Neuronal stem cell (in vitro differentiated cells): ENCODE results near the gene MACROD2.

Experiments used
- DNase-seq: peaks from one replicate; pipeline ENCODE4 v3.0.0-alpha.2; 2013; ENCODE audit warnings: low spot score
- H2AFZ ChIP-seq: one replicate; pipeline ENCODE4 v1.6.1; 2013; ENCODE audit warnings: mild to moderate bottlenecking, low read length, inconsistent platforms
- H2AK5ac ChIP-seq: 2 replicates; pipeline ENCODE4 v1.6.1; 2013; ENCODE audit warnings: low read depth, mild to moderate bottlenecking, inconsistent platforms, low read length, moderate library complexity, mixed read lengths
- H2BK120ac ChIP-seq: 2 replicates; pipeline ENCODE4 v1.6.1; 2013; ENCODE audit warnings: low read depth, mild to moderate bottlenecking, inconsistent platforms, low read length, moderate library complexity, mixed read lengths
- H2BK12ac ChIP-seq: one replicate; pipeline ENCODE4 v1.6.1; 2013; ENCODE audit warnings: low read length, inconsistent platforms
- H2BK15ac ChIP-seq: 2 replicates; pipeline ENCODE4 v1.6.1; 2013; ENCODE audit warnings: mild to moderate bottlenecking, low read length, inconsistent platforms, mixed read lengths
- H2BK5ac ChIP-seq: one replicate; pipeline ENCODE4 v1.6.1; 2013; ENCODE audit warnings: inconsistent platforms, mild to moderate bottlenecking, low read length, moderate library complexity
- H3K14ac ChIP-seq: one replicate; pipeline ENCODE4 v1.6.1; 2013; ENCODE audit warnings: low read length, inconsistent platforms
- H3K18ac ChIP-seq: 2 replicates; pipeline ENCODE4 v1.6.1; 2013; ENCODE audit warnings: low read length, inconsistent platforms
- H3K23ac ChIP-seq: 2 replicates; pipeline ENCODE4 v1.6.1; 2013; ENCODE audit warnings: low read depth, mild to moderate bottlenecking, mixed read lengths, low read length, inconsistent platforms; ENCODE audit not compliant: poor library complexity
- H3K27ac ChIP-seq: replicated peaks from 3 replicates; pipeline ENCODE4 v1.5.1; 2013; ENCODE audit warnings: low read length, inconsistent platforms
- H3K27me3 ChIP-seq, 3 experiments: 2 replicates each; pipeline ENCODE4 v1.6.1; 2013; ENCODE audit warnings: low read length in 3 of 3, mild to moderate bottlenecking in 2 of 3, inconsistent platforms in 1 of 3, low read depth in 1 of 3, mixed read lengths in 1 of 3, moderate library complexity in 1 of 3; ENCODE audit not compliant: control insufficient read depth in 3 of 3, insufficient read depth in 3 of 3
- H3K36me3 ChIP-seq, 2 donors: replicated peaks in 1 of 2; 2 replicates each; pipeline ENCODE4 v1.6.1; 2013; ENCODE audit warnings: low read length in 2 of 2; ENCODE audit not compliant: control insufficient read depth in 2 of 2, insufficient read depth in 2 of 2
- H3K4ac ChIP-seq: 2 replicates; pipeline ENCODE4 v1.6.1; 2013; ENCODE audit warnings: inconsistent platforms, mild to moderate bottlenecking, low read length, moderate library complexity
- H3K4me1 ChIP-seq, 2 donors: 1 replicate in 1 of 2; 2 replicates in 1 of 2; pipeline ENCODE4 v1.6.1; 2013; ENCODE audit warnings: low read length in 2 of 2, low read depth in 1 of 2; ENCODE audit not compliant: control insufficient read depth in 2 of 2, insufficient read depth in 1 of 2
- H3K4me2 ChIP-seq: one replicate; pipeline ENCODE4 v1.6.1; 2013; ENCODE audit warnings: mild to moderate bottlenecking, low read length, inconsistent platforms; ENCODE audit not compliant: insufficient read depth, poor library complexity, severe bottlenecking
- H3K4me3 ChIP-seq, 2 donors: 2 replicates each; pipeline ENCODE4 v1.5.1; 2013; ENCODE audit warnings: low read length in 2 of 2, mild to moderate bottlenecking in 2 of 2, inconsistent platforms in 1 of 2, moderate library complexity in 1 of 2
- H3K79me1 ChIP-seq: one replicate; pipeline ENCODE4 v1.6.1; 2013; ENCODE audit warnings: low read depth, mild to moderate bottlenecking, inconsistent platforms, low read length, moderate library complexity
- H3K9ac ChIP-seq: one replicate; pipeline ENCODE4 v1.6.1; 2013; ENCODE audit warnings: mild to moderate bottlenecking, low read depth, low read length, inconsistent platforms; ENCODE audit not compliant: poor library complexity
- H3K9me3 ChIP-seq, 2 donors: replicated peaks in 1 of 2; 2 replicates each; pipeline versions ENCODE3 to v1.6.1; 2013; ENCODE audit warnings: low read length in 2 of 2, mild to moderate bottlenecking in 2 of 2, inconsistent platforms in 1 of 2, low read depth in 1 of 2, mixed read lengths in 1 of 2, moderate library complexity in 1 of 2; ENCODE audit not compliant: control insufficient read depth in 2 of 2, insufficient read depth in 1 of 2
- H4K8ac ChIP-seq: one replicate; pipeline ENCODE4 v1.6.1; 2013; ENCODE audit warnings: low read depth, mild to moderate bottlenecking, inconsistent platforms, low read length, moderate library complexity
- H4K91ac ChIP-seq: one replicate; pipeline ENCODE4 v1.6.1; 2013; ENCODE audit warnings: low read length, low read depth, mild to moderate bottlenecking, inconsistent platforms; ENCODE audit not compliant: poor library complexity
- WGBS, 2 donors: extraction: QIAGEN DNeasy Blood & Tissue Kit; methylation state at CpG; one replicate each; pipeline ENCODE4 v1.1.7; 2013; ENCODE audit warnings: missing lambda C conversion rate in 2 of 2, mixed read lengths in 1 of 2; ENCODE audit not compliant: insufficient read length in 2 of 2, insufficient replicate concordance in 1 of 2; ENCODE audit errors: extremely low coverage in 2 of 2; 5-methylcytosine and 5-hydroxymethylcytosine counted together

MACROD2 gene

DNA sequence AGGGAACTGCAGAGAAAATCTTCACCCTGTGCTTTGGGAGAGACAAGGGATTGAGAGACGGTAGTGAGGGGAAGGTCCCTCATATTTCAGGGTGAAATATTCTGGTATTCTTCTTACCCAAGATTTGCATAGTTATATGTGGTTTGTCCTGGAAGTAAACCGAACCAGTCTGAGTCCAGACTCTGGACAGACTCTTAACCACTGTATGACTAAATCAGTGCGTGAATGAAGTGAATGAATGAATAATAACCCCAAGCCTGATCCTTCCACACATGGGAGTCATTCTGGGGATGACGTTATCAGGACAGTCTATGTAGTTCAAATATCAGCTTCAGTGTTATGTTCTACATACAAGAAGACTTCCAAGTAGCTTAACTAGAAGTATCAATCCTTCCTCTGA is 1887.2 kb downstream of the MACROD2 start:
- Histone ChIP-seq H2BK5ac (no peak overlapping the region), H2BK120ac (no peak overlapping the region), H3K18ac (no peak overlapping the region), H2BK12ac (no peak overlapping the region), H3K79me1 (no peaks in the 10 kb centered on the region), H2BK15ac (no peak overlapping the region), H3K4ac (no peak overlapping the region), H3K4me1 (no peaks in the 10 kb centered on the region), H3K36me3 (no peaks in the 10 kb centered on the region), H3K27me3 (no peaks in the 10 kb centered on the region), H4K8ac (no peak overlapping the region), H3K23ac (no peak overlapping the region), H3K4me2 (no peak overlapping the region), H3K4me3 (no peak overlapping the region), H2AFZ (no peak overlapping the region), H3K9me3 (peaks cover 6 to 24% of the 10 kb centered on the region in 2 donors), H3K9ac (no peak overlapping the region), H3K14ac (no peak overlapping the region), H3K27ac (no peak overlapping the region), H4K91ac (no peak overlapping the region), H2AK5ac (no peak overlapping the region)
- no CpG with 5 or more reads among the region's 4 CpGs for WGBS, 2 donors
- no peak for DNase-seq

DNA sequence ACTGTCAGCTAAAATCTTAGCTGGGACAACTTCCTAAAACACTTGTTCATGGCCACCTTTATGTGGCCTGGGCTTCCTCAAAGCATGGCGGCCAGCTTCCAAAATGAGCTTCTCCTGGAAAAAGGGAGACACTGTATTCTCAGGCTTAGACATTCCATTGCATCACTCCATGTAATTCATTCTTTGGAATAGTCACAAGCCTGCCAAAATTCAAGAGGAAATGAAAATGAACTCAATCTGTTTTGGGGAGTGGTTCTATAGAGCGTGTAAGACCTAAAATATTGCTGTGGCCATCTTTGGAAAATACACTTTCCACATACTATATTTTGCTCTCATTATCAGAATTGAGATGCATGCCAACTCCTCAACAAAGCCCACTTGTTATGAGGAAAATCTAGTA is 1890.9 kb downstream of the MACROD2 start:
- Histone ChIP-seq H3K79me1 (no peaks in the 10 kb centered on the region), H2BK120ac (no peak overlapping the region), H3K27me3 (no peaks in the 10 kb centered on the region), H2BK12ac (no peak overlapping the region), H3K18ac (no peak overlapping the region), H3K36me3 (no peaks in the 10 kb centered on the region), H3K9me3 (peaks cover 3 to 13% of the 10 kb centered on the region in 2 donors), H4K91ac (no peak overlapping the region), H3K4ac (no peak overlapping the region), H2BK5ac (no peak overlapping the region), H2AK5ac (no peak overlapping the region), H3K27ac (no peak overlapping the region), H4K8ac (no peak overlapping the region), H2AFZ (no peak overlapping the region), H3K14ac (no peak overlapping the region), H2BK15ac (no peak overlapping the region), H3K4me3 (no peak overlapping the region), H3K23ac (no peak overlapping the region), H3K9ac (no peak overlapping the region), H3K4me1 (no peaks in the 10 kb centered on the region), H3K4me2 (no peak overlapping the region)
- DNase-seq, result no peak
- WGBS, 2 donors, result no CpG with 5 or more reads among the region's 2 CpGs

- Histone ChIP-seq H3K4me1 (no peaks in the 10 kb centered on the region), H2BK15ac (no peak overlapping the region), H3K79me1 (no peaks in the 10 kb centered on the region), H3K14ac (no peak overlapping the region), H3K18ac (no peak overlapping the region), H2BK12ac (no peak overlapping the region), H2BK5ac (no peak overlapping the region), H3K36me3 (no peaks in the 10 kb centered on the region), H3K4me2 (no peak overlapping the region), H4K8ac (no peak overlapping the region), H3K4ac (no peak overlapping the region), H3K27me3 (no peaks in the 10 kb centered on the region), H3K27ac (no peak overlapping the region), H2BK120ac (no peak overlapping the region), H3K9me3 (peaks cover 3 to 11% of the 10 kb centered on the region in 2 donors), H2AK5ac (no peak overlapping the region), H3K23ac (no peak overlapping the region), H2AFZ (no peak overlapping the region), H4K91ac (no peak overlapping the region), H3K9ac (no peak overlapping the region), H3K4me3 (no peak overlapping the region)
- DNase-seq, result no peak
- WGBS, 2 donors, result no CpG with 5 or more reads among the region's 2 CpGs
Observed at GRCh38 chr20:15887387-15887786, 1892.1 kb downstream of the MACROD2 start.

- H2BK5ac ChIP-seq, result no peak overlapping the region
- no peak overlapping the region for H2BK15ac ChIP-seq
- no peaks in the 10 kb centered on the region for H3K79me1 ChIP-seq
- no peaks in the 10 kb centered on the region for H3K36me3 ChIP-seq
- H3K14ac ChIP-seq, result no peak overlapping the region
- H3K4me2 ChIP-seq, result no peak overlapping the region
- H4K91ac ChIP-seq, result no peak overlapping the region
- no peaks in the 10 kb centered on the region for H3K27me3 ChIP-seq
- H3K23ac ChIP-seq, result no peak overlapping the region
- WGBS, 2 donors, result no CpG with 5 or more reads among the region's 3 CpGs
- no peak overlapping the region for H2AK5ac ChIP-seq
- no peak overlapping the region for H3K4me3 ChIP-seq
- H3K18ac ChIP-seq, result no peak overlapping the region
- H3K27ac ChIP-seq, result no peak overlapping the region
- H2BK120ac ChIP-seq, result no peak overlapping the region
- no peak overlapping the region for H3K4ac ChIP-seq
- peaks cover 3 to 11% of the 10 kb centered on the region in 2 donors for H3K9me3 ChIP-seq
- no peak overlapping the region for H4K8ac ChIP-seq
- DNase-seq, result no peak
- H2AFZ ChIP-seq, result no peak overlapping the region
- no peaks in the 10 kb centered on the region for H3K4me1 ChIP-seq
- H2BK12ac ChIP-seq, result no peak overlapping the region
- H3K9ac ChIP-seq, result no peak overlapping the region
Observed at GRCh38 chr20:15889061-15889460, 1893.7 kb downstream of the MACROD2 start.
